Measurements from ENCODE around the gene SIGLEC11. TPM values are rescaled to one million over a fixed set of nuclear protein-coding genes. Genes with fewer than 3 reads are reported as not detected.

The SIGLEC11 gene
- total and polyA plus RNA-seq, 2 of the 13 experiments (the other 11 are each of a cell fraction or from before 2014, with no cell fraction given): not detected

- no peak; the same call in 1 of the 2 replicates for TF ChIP-seq PAXIP1 (CRISPR knock-in tag; conservative IDR thresholded peaks at IDR 0.05)
- no peak for TF ChIP-seq SOX6 (IDR thresholded peaks at IDR 0.05)
- peak; percentile 38 for TF ChIP-seq SOX6 (CRISPR knock-in tag; IDR thresholded peaks at IDR 0.05)
- TF ChIP-seq ZNF224 (CRISPR knock-in tag; IDR thresholded peaks at IDR 0.05): peak; percentile 84; the same call in 1 of the 2 replicates
- no peak for TF ChIP-seq GLMP (CRISPR knock-in tag; IDR thresholded peaks at IDR 0.05; ENCODE audit: borderline replicate concordance)
- TF ChIP-seq XRCC5 (optimal IDR thresholded peaks at IDR 0.05; ENCODE audit: low read length): peak; percentile 41
- TF ChIP-seq ZNF512B (CRISPR knock-in tag; IDR thresholded peaks at IDR 0.05; ENCODE audit: borderline replicate concordance): no peak
- TF ChIP-seq BHLHE40 (IDR thresholded peaks at IDR 0.05; ENCODE audit: low read length): no peak
- TF ChIP-seq THAP9 (CRISPR knock-in tag; IDR thresholded peaks at IDR 0.05; ENCODE audit: borderline replicate concordance): peak; percentile 96
These were observed 31.8 kb downstream of the SIGLEC11 start, which contains the start of the genes ATF5 and NUP62 (continued) for GRCh38 chr19:49929121-49929610.
